Measurements from ENCODE around the gene ZNF575.

GRCh38 chr19:43544077-43544476 is 11.1 kb downstream of the ZNF575 start:
- TF ChIP-seq CTCF (IDR thresholded peaks at IDR 0.05; ENCODE audit: low read depth, low read length) (no peak), EZH2phosphoT487 (IDR thresholded peaks at IDR 0.05; ENCODE audit: low read depth) (no peak)
